ENCODE data around the gene PDE4D. TPM values are rescaled to one million over a fixed set of nuclear protein-coding genes. Genes with fewer than 3 reads are reported as not detected.

The PDE4D gene
- total RNA-seq, 4 donors from 2014 or later = 6.0 to 36.2 (median 10.0) TPM

DNA sequence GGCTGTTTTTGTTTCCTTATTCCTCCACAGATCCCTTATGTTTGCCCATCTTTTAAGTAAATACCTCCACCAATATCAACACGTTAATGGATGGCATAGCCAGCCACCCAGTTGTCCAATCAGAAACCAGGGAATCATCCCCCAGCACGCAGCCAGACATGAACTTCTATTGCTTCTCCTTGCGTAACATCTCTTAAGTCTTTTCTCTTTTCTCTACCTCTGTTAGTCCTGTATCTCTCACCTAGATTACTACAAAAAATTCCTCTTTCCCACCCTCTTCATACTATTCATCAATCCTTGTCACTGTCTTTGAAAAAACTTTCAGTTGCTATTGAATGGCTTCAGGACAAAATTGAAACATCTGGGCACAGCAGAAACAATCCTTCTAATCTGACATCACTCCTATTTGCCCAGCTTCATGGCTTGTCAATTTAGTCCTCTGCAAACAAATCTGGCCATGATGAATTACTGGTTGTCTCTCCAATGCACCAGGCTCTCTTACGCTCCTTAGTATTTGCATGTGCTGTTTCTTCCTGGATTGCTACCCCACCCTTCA lies 961.4 kb downstream of the PDE4D start:
- DNase-seq = no peak
- no peaks in the 10 kb centered on the region for H3K36me3 ChIP-seq
- intact Hi-C loops (cut with DNase I) = no loop called here
- H3K4me1 ChIP-seq = peaks cover 0 to 3% (median 0%) of the 10 kb centered on the region in 3 donors
- 76 to 80% methylated on average over 4 of the region's 4 CpGs for WGBS, 2 donors
- no peak overlapping the region for H3K4me3 ChIP-seq
- peaks cover 0 to 4% (median 0%) of the 10 kb centered on the region in 4 donors for H3K27me3 ChIP-seq
- H3K9me3 ChIP-seq = no peaks in the 10 kb centered on the region
- no peak for TF ChIP-seq POLR2A (IDR thresholded peaks at IDR 0.05)
- TF ChIP-seq, protein P1, sequence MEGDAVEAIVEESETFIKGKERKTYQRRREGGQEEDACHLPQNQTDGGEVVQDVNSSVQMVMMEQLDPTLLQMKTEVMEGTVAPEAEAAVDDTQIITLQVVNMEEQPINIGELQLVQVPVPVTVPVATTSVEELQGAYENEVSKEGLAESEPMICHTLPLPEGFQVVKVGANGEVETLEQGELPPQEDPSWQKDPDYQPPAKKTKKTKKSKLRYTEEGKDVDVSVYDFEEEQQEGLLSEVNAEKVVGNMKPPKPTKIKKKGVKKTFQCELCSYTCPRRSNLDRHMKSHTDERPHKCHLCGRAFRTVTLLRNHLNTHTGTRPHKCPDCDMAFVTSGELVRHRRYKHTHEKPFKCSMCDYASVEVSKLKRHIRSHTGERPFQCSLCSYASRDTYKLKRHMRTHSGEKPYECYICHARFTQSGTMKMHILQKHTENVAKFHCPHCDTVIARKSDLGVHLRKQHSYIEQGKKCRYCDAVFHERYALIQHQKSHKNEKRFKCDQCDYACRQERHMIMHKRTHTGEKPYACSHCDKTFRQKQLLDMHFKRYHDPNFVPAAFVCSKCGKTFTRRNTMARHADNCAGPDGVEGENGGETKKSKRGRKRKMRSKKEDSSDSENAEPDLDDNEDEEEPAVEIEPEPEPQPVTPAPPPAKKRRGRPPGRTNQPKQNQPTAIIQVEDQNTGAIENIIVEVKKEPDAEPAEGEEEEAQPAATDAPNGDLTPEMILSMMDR (IDR thresholded peaks at IDR 0.05) = no peak
- no peak overlapping the region for H3K27ac ChIP-seq

DNA sequence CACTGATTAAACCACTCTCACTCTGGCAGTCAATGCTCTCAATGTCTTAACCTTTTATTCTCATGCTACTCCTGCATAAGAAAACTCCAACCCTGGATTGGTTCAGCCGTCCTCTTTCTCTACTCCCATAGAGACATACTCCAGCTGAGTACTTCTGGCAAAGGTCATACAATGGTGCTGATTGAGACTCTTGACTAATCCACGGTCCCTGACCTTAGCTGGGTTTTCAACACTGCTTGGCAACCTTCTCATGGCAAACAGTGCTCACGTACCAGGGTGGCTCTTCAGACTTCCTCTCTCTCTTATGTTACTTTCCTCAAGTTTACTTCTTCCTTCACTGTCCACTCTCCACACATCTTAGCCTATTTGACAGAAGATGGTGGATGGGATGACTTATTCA lies 963.0 kb downstream of the PDE4D start:
- Histone ChIP-seq H3K27me3 (peaks cover 0 to 4% (median 0%) of the 10 kb centered on the region in 4 donors), H3K9me3 (no peaks in the 10 kb centered on the region), H3K36me3 (no peaks in the 10 kb centered on the region), H3K4me3 (no peak overlapping the region), H3K4me1 (peaks cover 0 to 14% (median 0%) of the 10 kb centered on the region in 3 donors), H3K27ac (no peak overlapping the region)
- no peak for TF ChIP-seq POLR2A (IDR thresholded peaks at IDR 0.05)
- TF ChIP-seq, protein P1 (IDR thresholded peaks at IDR 0.05) = no peak
- WGBS, 2 donors = 69 to 80% methylated on average over 3 of the region's 3 CpGs
- intact Hi-C loops (cut with DNase I) = no loop called here
- no peak for DNase-seq

DNA sequence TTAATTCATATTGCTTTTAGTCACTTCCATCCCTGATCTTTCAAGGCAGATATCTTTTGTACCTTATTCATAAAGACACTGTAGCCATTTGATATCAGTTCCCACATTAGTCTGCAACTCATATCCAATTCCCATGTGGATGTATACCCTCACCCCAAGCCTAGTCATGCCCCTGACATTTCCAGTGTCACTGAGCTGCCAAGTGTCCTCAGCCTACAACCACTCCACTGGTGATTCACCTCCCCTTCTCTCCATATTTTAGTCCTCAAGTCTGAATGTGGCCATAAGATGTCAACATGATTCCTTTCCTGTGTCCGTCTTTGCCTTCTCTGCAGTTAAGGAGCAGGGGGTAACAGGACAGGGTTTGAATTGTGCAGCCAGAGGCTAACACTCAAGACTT lies 963.8 kb downstream of the PDE4D start:
- Histone ChIP-seq H3K9me3 (no peaks in the 10 kb centered on the region), H3K36me3 (no peaks in the 10 kb centered on the region), H3K27ac (no peak overlapping the region), H3K4me1 (peaks cover 0 to 14% (median 0%) of the 10 kb centered on the region in 3 donors), H3K27me3 (peaks cover 0 to 4% (median 0%) of the 10 kb centered on the region in 4 donors), H3K4me3 (no peak overlapping the region)
- TF ChIP-seq POLR2A (IDR thresholded peaks at IDR 0.05) = no peak
- TF ChIP-seq, protein P1 (IDR thresholded peaks at IDR 0.05) = no peak
- 64 to 88% methylated on average over 1 of the region's 1 CpG for WGBS, 2 donors
- DNase-seq = no peak
- intact Hi-C loops (cut with DNase I) = no loop called here

DNA sequence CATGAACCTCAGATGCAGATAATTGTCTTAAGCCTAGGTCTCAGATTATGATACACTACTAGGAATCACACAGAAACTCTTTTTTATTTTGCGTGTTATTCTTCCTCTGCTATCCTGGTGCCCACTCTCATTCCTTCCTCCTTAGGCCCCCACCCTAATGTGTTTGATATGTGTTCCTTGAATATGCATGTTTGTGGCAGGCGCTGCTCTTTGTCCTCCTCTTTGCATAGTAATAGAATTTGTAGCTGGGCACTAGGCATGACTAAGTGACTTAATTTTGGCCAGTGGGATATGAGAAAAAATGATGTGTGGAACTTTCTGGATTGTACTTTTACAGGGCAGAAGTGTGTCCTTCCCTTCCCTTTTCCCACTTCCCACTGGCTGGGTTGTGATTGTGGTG lies 965.6 kb downstream of the PDE4D start:
- DNase-seq = no peak
- Histone ChIP-seq H3K4me3 (no peak overlapping the region), H3K36me3 (no peaks in the 10 kb centered on the region), H3K4me1 (peaks cover 0 to 23% (median 0%) of the 10 kb centered on the region in 3 donors), H3K27ac (no peak overlapping the region), H3K27me3 (peaks cover 0 to 4% (median 0%) of the 10 kb centered on the region in 4 donors), H3K9me3 (no peaks in the 10 kb centered on the region)
- WGBS, 2 donors = 98 to 100% methylated on average over 2 of the region's 2 CpGs
- intact Hi-C loops (cut with DNase I) = no loop called here
- TF ChIP-seq POLR2A (IDR thresholded peaks at IDR 0.05) = no peak
- TF ChIP-seq, protein P1 (IDR thresholded peaks at IDR 0.05) = no peak

DNA sequence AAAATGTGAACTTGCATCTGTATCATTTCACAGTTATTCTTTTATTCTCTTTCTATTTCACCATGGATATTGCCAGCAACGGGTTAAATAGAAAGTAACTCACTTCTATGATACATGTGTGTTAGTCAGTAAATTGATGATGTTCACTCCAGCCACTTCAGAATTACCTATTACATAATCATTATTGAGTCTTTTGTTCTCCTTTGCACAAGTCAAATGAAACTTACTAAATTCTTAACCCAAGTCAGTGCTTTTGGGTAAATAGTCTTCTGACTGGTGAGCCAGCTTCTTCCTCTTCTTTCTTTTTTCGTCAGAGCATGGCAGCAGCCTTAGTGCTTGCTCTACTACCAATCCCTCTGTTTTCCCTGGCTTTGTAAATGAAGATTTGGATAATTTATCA lies 966.3 kb downstream of the PDE4D start:
- no peak for DNase-seq
- no peak overlapping the region for H3K27ac ChIP-seq
- H3K27me3 ChIP-seq = peaks cover 0 to 4% (median 0%) of the 10 kb centered on the region in 4 donors
- H3K4me3 ChIP-seq = no peak overlapping the region
- no peaks in the 10 kb centered on the region for H3K9me3 ChIP-seq
- TF ChIP-seq, protein P1 (IDR thresholded peaks at IDR 0.05) = no peak
- no peak for TF ChIP-seq POLR2A (IDR thresholded peaks at IDR 0.05)
- 31 to 34% methylated on average over 2 of the region's 2 CpGs for WGBS, 2 donors
- H3K4me1 ChIP-seq = peaks cover 0 to 31% (median 5%) of the 10 kb centered on the region in 3 donors
- intact Hi-C loops (cut with DNase I) = no loop called here
- H3K36me3 ChIP-seq = no peaks in the 10 kb centered on the region

Measured in esophagus squamous epithelium (tissue), 5 donors.